Measurements from ENCODE around the gene AFF4.

DNA sequence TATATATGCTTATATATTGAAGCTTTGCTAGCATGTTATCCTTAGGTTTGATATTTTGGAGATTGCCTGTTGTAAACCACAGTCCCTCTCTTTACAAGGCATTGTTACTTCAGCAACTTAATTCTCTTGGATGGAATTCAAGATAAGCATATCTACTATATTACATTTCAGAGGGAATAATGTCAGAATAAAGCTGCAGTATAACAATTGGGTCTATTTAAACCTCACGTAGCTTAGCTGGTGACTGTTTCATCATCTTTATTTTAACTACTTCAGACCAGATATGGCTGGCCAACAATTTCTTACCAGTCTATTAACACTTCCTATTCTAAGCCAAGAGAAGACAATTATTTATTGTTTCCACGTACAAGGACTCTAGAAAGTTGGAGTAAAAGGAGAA lies 35.8 kb upstream of the AFF4 start:
- TF ChIP-seq CTCF (IDR thresholded peaks at IDR 0.05) (no peak), POLR2A (IDR thresholded peaks at IDR 0.05) (no peak), EP300 (IDR thresholded peaks at IDR 0.05) (no peak)
